HL-60 (cell line): Measurements from ENCODE around the gene ANKRD34A.

Experiments
- DNase-seq, 2 experiments: peaks; one replicate each; pipeline ENCODE4 v3.0.0-alpha.2; 2010 to 2020; ENCODE audit warnings: low read depth in 1 of 2, low spot score in 1 of 2
- H3K27ac ChIP-seq: fragments of 250-450 bp; sonication (Bioruptor Pico); replicated peaks from 2 replicates; pipeline ENCODE4 v1.5.1; 2020; ENCODE audit warnings: mild to moderate bottlenecking, moderate library complexity
- H3K27me3 ChIP-seq: fragments of 250-450 bp; sonication (Bioruptor Pico); 2 replicates; pipeline ENCODE4 v1.5.1; 2021; ENCODE audit warnings: mild to moderate bottlenecking, moderate library complexity; ENCODE audit not compliant: insufficient read depth, poor library complexity, severe bottlenecking
- H3K4me3 ChIP-seq: replicated peaks from 2 replicates; pipeline ENCODE4 v1.5.1; 2011; ENCODE audit warnings: mild to moderate bottlenecking, control low read depth, low read length; ENCODE audit not compliant: insufficient read depth
- CTCF ChIP-seq: IDR thresholded peaks from one replicate; pipeline ENCODE4 v1.5.1; 2011; ENCODE audit warnings: low read length, control low read depth, inconsistent platforms; ENCODE audit not compliant: insufficient read depth
- GABPA ChIP-seq: IDR thresholded peaks from 2 replicates; pipeline ENCODE4 v1.6.1; 2012; ENCODE audit warnings: low read depth
- POLR2AphosphoS5 ChIP-seq: IDR thresholded peaks from 2 replicates; pipeline ENCODE4 v1.6.1; 2012; ENCODE audit warnings: low read depth
- REST ChIP-seq: IDR thresholded peaks from 2 replicates; pipeline ENCODE4 v1.6.1; 2012; ENCODE audit warnings: low read depth; ENCODE audit not compliant: insufficient replicate concordance
- SPI1 ChIP-seq: IDR thresholded peaks from 2 replicates; pipeline ENCODE4 v1.6.1; 2012; ENCODE audit warnings: low read depth, mild to moderate bottlenecking, borderline replicate concordance

Gene ANKRD34A

GRCh38 chr1:145967288-145967687 is 2.9 kb upstream of the ANKRD34A start:
- Histone ChIP-seq H3K27me3 (no peaks in the 10 kb centered on the region), H3K27ac (no peak overlapping the region), H3K4me3 (no peak overlapping the region)
- no peak for DNase-seq
- TF ChIP-seq SPI1 (no peak), POLR2AphosphoS5 (no peak), CTCF (no peak), GABPA (no peak), REST (no peak)

DNA sequence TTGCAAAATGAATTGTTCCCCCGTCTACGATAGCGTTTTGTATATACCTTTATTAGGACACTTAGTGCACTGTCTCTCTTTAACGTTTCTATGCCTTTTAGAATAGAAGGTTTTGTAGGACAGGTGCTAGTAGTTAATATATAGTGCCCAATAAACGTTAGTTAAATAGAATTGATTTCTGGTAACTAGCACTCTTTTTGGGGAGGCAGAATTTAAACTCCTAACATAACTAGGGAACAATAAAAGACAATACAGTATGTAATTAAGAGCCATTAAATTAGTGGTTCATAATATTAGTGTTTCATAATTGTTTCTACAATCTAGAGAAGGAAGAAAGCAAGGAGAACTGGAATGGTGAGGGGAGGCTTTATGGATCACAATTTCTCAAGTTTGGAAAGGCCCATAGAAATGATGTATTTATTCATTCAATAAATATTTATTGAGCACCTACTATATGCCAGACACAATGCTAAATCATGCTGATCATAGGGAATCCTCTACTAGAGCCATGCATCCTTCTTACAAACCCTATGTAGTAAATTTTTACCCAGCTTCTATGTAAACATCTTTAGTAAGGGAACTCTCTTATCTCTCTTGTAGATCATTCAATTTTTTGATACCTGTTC is 857 bp upstream of the ANKRD34A start:
- H3K27me3 ChIP-seq, result no peaks in the 10 kb centered on the region
- peak overlapping the region; percentile 62 for H3K4me3 ChIP-seq
- no peak for DNase-seq
- H3K27ac ChIP-seq, result peak overlapping the region; percentile 71
- TF ChIP-seq CTCF, result no peak
- TF ChIP-seq SPI1, result no peak
- TF ChIP-seq POLR2AphosphoS5, result no peak
- no peak for TF ChIP-seq GABPA
- no peak for TF ChIP-seq REST

DNA sequence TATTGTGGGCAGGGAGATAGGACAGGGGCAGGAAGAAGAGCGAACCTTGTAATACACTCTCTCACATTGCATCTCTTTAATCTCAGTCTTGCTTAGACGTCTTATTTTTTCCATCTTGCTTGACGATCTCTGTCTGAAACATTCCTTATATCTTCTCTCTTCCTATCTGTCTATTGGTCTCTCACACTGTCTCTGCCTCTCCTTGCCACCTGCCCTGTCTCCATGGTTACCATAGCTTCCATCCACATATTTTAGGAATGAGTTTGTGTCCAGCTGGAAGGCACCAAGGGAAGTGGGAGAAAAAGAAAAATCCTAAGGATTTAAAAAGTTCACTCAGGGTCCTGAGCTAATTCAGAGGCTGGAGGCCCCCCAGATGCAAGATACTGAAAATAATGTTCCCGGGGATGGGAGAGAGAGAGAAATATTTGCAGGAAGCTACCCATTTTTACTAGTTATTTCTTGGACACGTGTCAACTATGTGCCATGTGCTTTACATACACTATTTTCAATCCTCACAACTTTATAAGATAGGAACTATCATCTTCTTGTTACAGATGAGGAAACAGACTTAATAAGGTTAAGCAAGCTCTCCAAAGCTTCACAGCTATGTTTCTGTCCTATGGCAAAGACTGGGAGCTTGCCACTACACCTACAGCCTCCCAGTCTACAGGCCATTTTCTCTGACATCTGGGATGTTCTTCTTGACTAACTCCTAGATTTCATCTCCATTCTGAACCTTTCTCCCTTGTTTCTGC is 933 bp downstream of the ANKRD34A start:
- H3K27ac ChIP-seq, result no peak overlapping the region
- H3K27me3 ChIP-seq, result no peaks in the 10 kb centered on the region
- no peak for DNase-seq
- no peak for TF ChIP-seq POLR2AphosphoS5
- TF ChIP-seq REST, result no peak
- no peak for TF ChIP-seq GABPA
- TF ChIP-seq CTCF, result no peak
- no peak for TF ChIP-seq SPI1
- H3K4me3 ChIP-seq, result peak overlapping the region; percentile 62
